GM12878 (cell line): ENCODE data around the gene PTPN13. TPM values are rescaled to one million over a fixed set of nuclear protein-coding genes. Genes with fewer than 3 reads are reported as not detected.

Experiments
- ATAC-seq: fragments of 200-7000 bp; cut with Tn5 transposase; 3 replicates; pipeline ENCODE4 v1.9.1; 2020; ENCODE audit warnings: mild to moderate bottlenecking, moderate library complexity
- BruUV-seq: library from RNA; stranded (reverse); fragments of 400-500 nt; replicated peaks from 2 replicates; lab custom pipeline; 2021; lab: Mats Ljungman, UMichigan
- CTCF ChIA-PET: fragments of 300-600 bp; sonication (Branson Sonifier 250); formaldehyde crosslinking; extraction: SDS; loops from one replicate; lab custom pipeline; 2021; ENCODE audit warnings: inconsistent platforms; lab: Yijun Ruan, JAX
- POLR2A ChIA-PET: fragments of 350-600 bp; formaldehyde crosslinking; extraction: SDS; loops from one replicate; lab custom pipeline; 2021; ENCODE audit warnings: inconsistent platforms; lab: Charles Lee
- RAD21 ChIA-PET: fragments of 300-600 bp; sonication (Branson Sonifier 250); formaldehyde crosslinking; loops from one replicate; lab custom pipeline; 2023; ENCODE audit warnings: antibody characterized with exemption; ENCODE audit not compliant: unreplicated experiment; lab: Charles Lee
- SMC1A ChIA-PET: fragments of 300-600 bp; sonication (Branson Sonifier 250); formaldehyde crosslinking; loops from one replicate; lab custom pipeline; 2023; ENCODE audit not compliant: unreplicated experiment, uncharacterized antibody; lab: Charles Lee
- DNase-seq: peaks from one replicate; pipeline ENCODE4 v3.0.0-alpha.2; 2011; ENCODE audit warnings: low read depth, low spot score
- FAIRE-seq: peaks from 3 replicates; lab custom pipeline; 2011; peaks lifted over from hg19 to GRCh38; lab: Jason Lieb, UNC
- H2AFZ ChIP-seq: 2 replicates; pipeline ENCODE4 v1.6.0; 2011; ENCODE audit warnings: low read depth, low read length, control low read depth; ENCODE audit not compliant: control insufficient read depth
- H3K27ac ChIP-seq: 2 replicates; pipeline ENCODE4 v1.5.1; 2011; ENCODE audit warnings: control low read depth; ENCODE audit not compliant: control insufficient read depth, insufficient read depth
- H3K27me3 ChIP-seq, 2 experiments: replicated peaks in 1 of 2; 2 replicates each; pipeline versions ENCODE4 v1.6.0 to v1.6.1; 2011; ENCODE audit warnings: low read length in 1 of 2; ENCODE audit not compliant: control insufficient read depth in 2 of 2, insufficient read depth in 2 of 2
- H3K36me3 ChIP-seq, 2 experiments: 2 replicates each; pipeline ENCODE4 v1.5.1; 2011; ENCODE audit warnings: low read length in 1 of 2; ENCODE audit not compliant: control insufficient read depth in 2 of 2, insufficient read depth in 2 of 2
- H3K4me1 ChIP-seq: 2 replicates; pipeline ENCODE4 v1.6.1; 2011; ENCODE audit warnings: mild to moderate bottlenecking, low read length, moderate library complexity, mixed read lengths; ENCODE audit not compliant: control insufficient read depth, insufficient read depth
- H3K4me2 ChIP-seq: 2 replicates; pipeline ENCODE4 v1.6.0; 2011; ENCODE audit warnings: control low read depth; ENCODE audit not compliant: control insufficient read depth, insufficient read depth
- H3K4me3 ChIP-seq: fragments of 200-600 bp; sonication (generic); 2 replicates; pipeline ENCODE4 v1.5.1; 2016
- H3K79me2 ChIP-seq: 2 replicates; pipeline ENCODE4 v1.6.0; 2011; ENCODE audit warnings: low read length; ENCODE audit not compliant: control insufficient read depth, insufficient read depth
- H3K9ac ChIP-seq: 2 replicates; pipeline ENCODE4 v1.8.0; 2011; ENCODE audit warnings: low read length, control low read depth, mixed read lengths; ENCODE audit not compliant: control insufficient read depth, insufficient read depth
- H3K9me3 ChIP-seq: replicated peaks from 3 replicates; pipeline ENCODE4 v1.5.1; 2011; ENCODE audit warnings: mild to moderate bottlenecking, low read length; ENCODE audit not compliant: control insufficient read depth, insufficient read depth
- H4K20me1 ChIP-seq: 2 replicates; pipeline ENCODE4 v1.6.0; 2011; ENCODE audit not compliant: control insufficient read depth, insufficient read depth
- BCL11A ChIP-seq: IDR thresholded peaks from 2 replicates; pipeline ENCODE4 v1.6.1; 2011; ENCODE audit warnings: low read depth, low read length
- CUX1 ChIP-seq: IDR thresholded peaks from 2 replicates; pipeline ENCODE4 v1.6.1; 2012; ENCODE audit warnings: improper control_type of control experiment, low read depth, low read length; ENCODE audit not compliant: insufficient replicate concordance
- IKZF1 ChIP-seq: fragments of 450-650 bp; conservative IDR thresholded peaks from 2 replicates; pipeline ENCODE4 v1.6.1; 2017; ENCODE audit warnings: antibody characterized with exemption, mild to moderate bottlenecking
- IRF3 ChIP-seq: fragments of 450-650 bp; IDR thresholded peaks from 2 replicates; pipeline ENCODE4 v1.6.1; 2014; ENCODE audit warnings: mild to moderate bottlenecking
- NKRF ChIP-seq: fragments of 450-650 bp; conservative IDR thresholded peaks from 2 replicates; pipeline ENCODE4 v1.6.1; 2017; ENCODE audit warnings: mild to moderate bottlenecking, moderate library complexity
- PAX8 ChIP-seq: fragments of 450-650 bp; IDR thresholded peaks from 2 replicates; pipeline ENCODE4 v1.6.1; 2017; ENCODE audit warnings: mild to moderate bottlenecking, moderate library complexity
- SMAD5 ChIP-seq: IDR thresholded peaks from 2 replicates; pipeline ENCODE4 v1.6.1; 2016; ENCODE audit warnings: antibody characterized with exemption, low read depth
- YBX1 ChIP-seq: fragments of 450-650 bp; IDR thresholded peaks from 2 replicates; pipeline ENCODE4 v1.6.1; 2016; ENCODE audit warnings: antibody characterized with exemption
- ZBTB40 ChIP-seq: fragments of 450-650 bp; IDR thresholded peaks from 2 replicates; pipeline ENCODE4 v1.6.1; 2016; ENCODE audit warnings: mild to moderate bottlenecking, moderate library complexity, borderline replicate concordance
- WGBS: methylation state at CpG from one replicate; pipeline ENCODE4 v1.1.6; 2016; ENCODE audit warnings: low lambda C conversion rate; ENCODE audit not compliant: insufficient replicate concordance, insufficient coverage; ENCODE audit errors: missing lambda C conversion rate; 5-methylcytosine and 5-hydroxymethylcytosine counted together
- in situ Hi-C: fragments of 300-500 bp; cut with MboI; formaldehyde crosslinking; loops from 9 replicates; pipeline ENCODE4 v1.14.3; 2018; ENCODE audit warnings: mixed read lengths
- intact Hi-C: fragments of 100-400 bp; cut with micrococcal nuclease; formaldehyde crosslinking; loops from one replicate; pipeline ENCODE4 v1.14.2; 2022; ENCODE audit not compliant: unreplicated experiment
- polyA plus RNA-seq, 11 experiments: library from polyadenylated mRNA; depleted of rRNA in 4 of 11; unstranded in 6 of 11; stranded (reverse) in 5 of 11; fragments of >200 nt; fragmentation: Nextera tagmentation in 4 of 11; fragmentation: Illumina TruSeq in 1 of 11; extraction: Ambion mirVana in 4 of 11; extraction: Trizol in 1 of 11; gene quantifications; 1 replicate in 1 of 11; 2 replicates in 10 of 11; pipeline versions ENCODE4 v1.2.1 to v1.2.3, GENCODE V29; 2011 to 2016; ENCODE audit warnings: inconsistent platforms in 2 of 11, missing spikeins in 2 of 11, low read depth in 1 of 11
- total RNA-seq, 4 experiments: library from RNA; depleted of rRNA in 3 of 4; stranded (reverse); fragments of >200 nt in 3 of 4; fragmentation: Illumina TruSeq in 1 of 4; extraction: Trizol in 1 of 4; gene quantifications; 2 replicates each; pipeline versions ENCODE4 v1.2.1 to v1.2.3, GENCODE V29; 2013 to 2021

Gene PTPN13
- total and polyA plus RNA-seq, 10 of the 15 experiments (the other 5 are each of a cell fraction or from before 2014, with no cell fraction given) = 8.5 to 69.4 (median 33.9) TPM

GRCh38 chr4:86848732-86849619, 254.9 kb downstream of the PTPN13 start, which contains the start of gene SLC10A6:
Gene SLC10A6 (minus strand): TSS chr4:86849384. CDS start chr4:86849115, 269 bp downstream.
- Histone ChIP-seq H3K36me3 (no peaks in the 10 kb centered on the region), H3K79me2 (no peaks in the 10 kb centered on the region), H3K27me3 (no peaks in the 10 kb centered on the region), H3K27ac (no peak within 1 kb of the TSS), H2AFZ (no peak within 1 kb of the TSS), H3K4me3 (no peak within 1 kb of the TSS), H3K4me2 (no peak within 1 kb of the TSS), H4K20me1 (no peaks in the 10 kb centered on the region), H3K9me3 (no peaks in the 10 kb centered on the region), H3K9ac (no peak within 1 kb of the TSS), H3K4me1 (no peaks in the 10 kb centered on the region)
- ChIA-PET POLR2A (interaction anchor here (1.0 kb wide), 1 partner anchor 11 kb away, joined by 7 read pairs; no protein-coding TSS in a partner anchor), CTCF (interaction anchor here (1.0 to 1.7 kb wide), 2 partner anchors 262 to 350 kb away, joined by 3 to 6 read pairs; no protein-coding TSS in a partner anchor), SMC1A (interaction anchor here (1.5 to 1.9 kb wide), 3 partner anchors 24 to 353 kb away, joined by 3 to 6 read pairs (median 4); no protein-coding TSS in a partner anchor), RAD21 (interaction anchor here (0.9 to 1.8 kb wide), 3 partner anchors 74 to 353 kb away, joined by 3 to 5 read pairs (median 3); no protein-coding TSS in a partner anchor)
- intact Hi-C loops (no loop called here), in situ Hi-C loops (no loop called here)
- BruUV-seq = no TSS peak
- ATAC-seq (no peak), DNase-seq (no peak), FAIRE-seq (no peak)
- 57% methylated on average over 11 of the region's 11 CpGs for whole genome bisulfite sequencing
- TF ChIP-seq SMAD5 (no peak), ZBTB40 (no peak), BCL11A (no peak), IKZF1 (no peak), CUX1 (no peak), NKRF (no peak), PAX8 (no peak), YBX1 (no peak), IRF3 (no peak)
